ENCODE measurements around the gene CPNE4. TPM values are rescaled to one million over a fixed set of nuclear protein-coding genes. Genes with fewer than 3 reads are reported as not detected.

CPNE4 gene
- total and polyA plus RNA-seq, 9 of the 15 experiments (the other 6 are each of a cell fraction or from before 2014, with no cell fraction given) = not detected

- POLR2A ChIA-PET = no interaction called here
Observed at GRCh38 chr3:131821191-131821762, 213.5 kb downstream of the CPNE4 start.

GRCh38 chr3:131819381-131820055 is 215.3 kb downstream of the CPNE4 start:
- ATAC-seq (no peak), DNase-seq (ENCODE audit: extremely low read depth in 1 of 4, low spot score in 3 of 4) (no peak), FAIRE-seq (no peak)
- ChIA-PET CTCF (ENCODE audit: low intra/inter-chr PET ratio) (no interaction called here), POLR2A (interaction anchor here (0.6 kb wide), 1 partner anchor 662 kb away, joined by 3 read pairs; no protein-coding TSS in a partner anchor)
- Histone ChIP-seq H3K4me3 (no peak overlapping the region), H2AFZ (ENCODE audit: low read depth, low read length) (no peak overlapping the region), H3K27me3 (ENCODE audit: control insufficient read depth in 2 of 2, insufficient read depth in 2 of 2, low read length in 2 of 2) (no peaks in the 10 kb centered on the region), H3K79me2 (ENCODE audit: control insufficient read depth, insufficient read depth, low read length) (no peaks in the 10 kb centered on the region), H3K9me1 (ENCODE audit: control insufficient read depth, insufficient read depth, low read length) (no peaks in the 10 kb centered on the region), H3K9me3 (replicated peaks; ENCODE audit: control insufficient read depth, insufficient read depth, low read depth, low read length) (no peaks in the 10 kb centered on the region), H4K20me1 (replicated peaks; ENCODE audit: control insufficient read depth, insufficient read depth, low read length) (no peaks in the 10 kb centered on the region), H3K9ac (ENCODE audit: insufficient read depth in 1 of 2, low read depth in 2 of 2, low read length in 2 of 2) (no peak overlapping the region), H3K4me1 (replicated peaks in 1 of 2; ENCODE audit: control insufficient read depth in 2 of 2, insufficient read depth in 2 of 2, low read length in 2 of 2) (no peaks in the 10 kb centered on the region), H3K4me2 (ENCODE audit: insufficient read depth, low read length) (no peak overlapping the region), H3K36me3 (ENCODE audit: control insufficient read depth, insufficient read depth, low read length) (no peaks in the 10 kb centered on the region), H3K27ac (ENCODE audit: extremely low read depth, low read depth, low read length) (no peak overlapping the region)
- BruUV-seq (replicated peaks) = no TSS peak
- intact Hi-C loops (cut with micrococcal nuclease) = no loop called here
- in situ Hi-C loops (cut with MboI) = no loop called here
- 0% methylated on average over 5 of the region's 5 CpGs for WGBS (ENCODE audit: insufficient coverage, low coverage, missing lambda C conversion rate)
- TF ChIP-seq SLC30A9 (CRISPR knock-in tag; IDR thresholded peaks at IDR 0.05) = no peak
- no peak for TF ChIP-seq SUPT5H (IDR thresholded peaks at IDR 0.05)
- no peak for TF ChIP-seq GABPA (tag; conservative IDR thresholded peaks at IDR 0.05; ENCODE audit: low read depth)
- no peak for TF ChIP-seq NR3C1 (CRISPR knock-in tag; IDR thresholded peaks at IDR 0.05)
- no peak for TF ChIP-seq ZNF408 (CRISPR knock-in tag; IDR thresholded peaks at IDR 0.05; ENCODE audit: low read depth)
- no peak for TF ChIP-seq ZC3H11A (IDR thresholded peaks at IDR 0.05; ENCODE audit: low read depth, low read length)
- no peak for TF ChIP-seq PHF21A (IDR thresholded peaks at IDR 0.05; ENCODE audit: borderline replicate concordance, low read depth)
- no peak for TF ChIP-seq ZBTB1 (CRISPR knock-in tag; IDR thresholded peaks at IDR 0.05; ENCODE audit: borderline replicate concordance, low read depth)
- no peak for TF ChIP-seq ZBTB43 (CRISPR knock-in tag; IDR thresholded peaks at IDR 0.05)

More at GRCh38 chr3:131821191-131821762, 213.5 kb downstream of the CPNE4 start:
- WGBS (ENCODE audit: insufficient coverage, low coverage, missing lambda C conversion rate) = 0% methylated on average over 3 of the region's 3 CpGs
- H2AFZ ChIP-seq (ENCODE audit: low read depth, low read length) = no peak overlapping the region
- H3K9me3 ChIP-seq (replicated peaks; ENCODE audit: control insufficient read depth, insufficient read depth, low read depth, low read length) = no peaks in the 10 kb centered on the region
- no peak overlapping the region for H3K9ac ChIP-seq (ENCODE audit: insufficient read depth in 1 of 2, low read depth in 2 of 2, low read length in 2 of 2)
- FAIRE-seq (no peak), ATAC-seq (no peak), DNase-seq (ENCODE audit: extremely low read depth in 1 of 4, low spot score in 3 of 4) (no peak)
- H3K4me2 ChIP-seq (ENCODE audit: insufficient read depth, low read length) = no peak overlapping the region
- no peak overlapping the region for H3K4me3 ChIP-seq
- TF ChIP-seq ZKSCAN8 (CRISPR knock-in tag; IDR thresholded peaks at IDR 0.05) (no peak), KHSRP (IDR thresholded peaks at IDR 0.05) (no peak), ASH1L (IDR thresholded peaks at IDR 0.05; ENCODE audit: borderline replicate concordance, low read depth, partially characterized antibody) (no peak), CBX2 (IDR thresholded peaks at IDR 0.05; ENCODE audit: insufficient read depth, low read length, poor library complexity, severe bottlenecking) (no peak), KAT8 (IDR thresholded peaks at IDR 0.05; ENCODE audit: low read depth) (no peak)
- CTCF ChIA-PET (ENCODE audit: low intra/inter-chr PET ratio) = interaction anchor here (0.7 kb wide), 1 partner anchor 11 kb away, joined by 4 read pairs; no protein-coding TSS in a partner anchor
- in situ Hi-C loops (cut with MboI) = no loop called here
- H3K79me2 ChIP-seq (ENCODE audit: control insufficient read depth, insufficient read depth, low read length) = no peaks in the 10 kb centered on the region
- intact Hi-C loops (cut with micrococcal nuclease) = no loop called here
- H3K27me3 ChIP-seq (ENCODE audit: control insufficient read depth in 2 of 2, insufficient read depth in 2 of 2, low read length in 2 of 2) = no peaks in the 10 kb centered on the region
- H4K20me1 ChIP-seq (replicated peaks; ENCODE audit: control insufficient read depth, insufficient read depth, low read length) = no peaks in the 10 kb centered on the region
- no peaks in the 10 kb centered on the region for H3K4me1 ChIP-seq (replicated peaks in 1 of 2; ENCODE audit: control insufficient read depth in 2 of 2, insufficient read depth in 2 of 2, low read length in 2 of 2)
- no peaks in the 10 kb centered on the region for H3K9me1 ChIP-seq (ENCODE audit: control insufficient read depth, insufficient read depth, low read length)
- no peaks in the 10 kb centered on the region for H3K36me3 ChIP-seq (ENCODE audit: control insufficient read depth, insufficient read depth, low read length)
- BruUV-seq (replicated peaks) = no TSS peak
- H3K27ac ChIP-seq (ENCODE audit: extremely low read depth, low read depth, low read length) = no peak overlapping the region

Data from K562 (cell line).